Breast epithelium (tissue), 4 donors: ENCODE measurements around the gene ADRB2. TPM values are rescaled to one million over a fixed set of nuclear protein-coding genes. Genes with fewer than 3 reads are reported as not detected.

ENCODE experiments used
- DNase-seq, 2 donors: peaks; one replicate each; pipeline ENCODE4 v3.0.0-alpha.2; 2019; ENCODE audit warnings: low spot score in 2 of 2
- H3K27ac ChIP-seq, 2 donors: fragments of 200-600 bp; sonication (generic) in 1 of 2; one replicate each; pipeline ENCODE4 v1.5.1; 2016 to 2019; ENCODE audit warnings: mild to moderate bottlenecking in 1 of 2
- H3K27me3 ChIP-seq, 2 donors: fragments of 200-600 bp; sonication (generic) in 1 of 2; one replicate each; pipeline versions ENCODE4 v1.5.1 to v1.6.0; 2017 to 2019; ENCODE audit warnings: control low read depth in 1 of 2, mild to moderate bottlenecking in 1 of 2
- H3K36me3 ChIP-seq: fragments of 200-600 bp; one replicate; pipeline ENCODE4 v1.5.1; 2019
- H3K4me1 ChIP-seq, 2 donors: fragments of 200-600 bp; sonication (generic); one replicate each; pipeline ENCODE4 v1.5.1; 2016 to 2019; ENCODE audit warnings: control low read depth in 1 of 2
- H3K4me3 ChIP-seq, 3 donors: fragments of 200-600 bp; sonication (generic); 1 replicate in 2 of 3; 2 replicates in 1 of 3; pipeline ENCODE4 v1.5.1; 2016 to 2019; ENCODE audit warnings: mild to moderate bottlenecking in 3 of 3, moderate library complexity in 2 of 3
- H3K9me3 ChIP-seq, 2 donors: fragments of 200-600 bp; sonication (generic) in 1 of 2; one replicate each; pipeline ENCODE4 v1.5.1; 2016 to 2019; ENCODE audit warnings: control low read depth in 1 of 2
- POLR2A ChIP-seq: fragments of 450-650 bp; IDR thresholded peaks from one replicate; pipeline ENCODE4 v1.6.1; 2016; ENCODE audit warnings: antibody characterized with exemption, mild to moderate bottlenecking, moderate library complexity
- POLR2AphosphoS5 ChIP-seq, 3 donors: sonication (generic); formaldehyde crosslinking; IDR thresholded peaks; one replicate each; pipeline ENCODE4 v1.6.1; 2017; ENCODE audit warnings: antibody characterized with exemption in 3 of 3
- intact Hi-C: fragments of 100-400 bp; cut with DNase I; formaldehyde crosslinking; loops from one replicate; pipeline ENCODE4 v1.15.1; 2023; ENCODE audit warnings: low total_unique reads
- total RNA-seq, 3 donors: library from RNA; depleted of rRNA; stranded (reverse); fragments of >200 nt; gene quantifications; one replicate each; pipeline ENCODE4 v1.1.0, GENCODE V29; 2016
- TF ChIP-seq, protein P1 (sequence below), 3 donors: fragments of 450-650 bp; IDR thresholded peaks; one replicate each; pipeline ENCODE4 v1.5.1; 2016 to 2017; ENCODE audit warnings: antibody characterized with exemption in 3 of 3, mild to moderate bottlenecking in 3 of 3, moderate library complexity in 3 of 3

The ADRB2 gene
- total RNA-seq, 3 donors from 2014 or later: 9.5 to 41.3 (median 26.4) TPM

DNA sequence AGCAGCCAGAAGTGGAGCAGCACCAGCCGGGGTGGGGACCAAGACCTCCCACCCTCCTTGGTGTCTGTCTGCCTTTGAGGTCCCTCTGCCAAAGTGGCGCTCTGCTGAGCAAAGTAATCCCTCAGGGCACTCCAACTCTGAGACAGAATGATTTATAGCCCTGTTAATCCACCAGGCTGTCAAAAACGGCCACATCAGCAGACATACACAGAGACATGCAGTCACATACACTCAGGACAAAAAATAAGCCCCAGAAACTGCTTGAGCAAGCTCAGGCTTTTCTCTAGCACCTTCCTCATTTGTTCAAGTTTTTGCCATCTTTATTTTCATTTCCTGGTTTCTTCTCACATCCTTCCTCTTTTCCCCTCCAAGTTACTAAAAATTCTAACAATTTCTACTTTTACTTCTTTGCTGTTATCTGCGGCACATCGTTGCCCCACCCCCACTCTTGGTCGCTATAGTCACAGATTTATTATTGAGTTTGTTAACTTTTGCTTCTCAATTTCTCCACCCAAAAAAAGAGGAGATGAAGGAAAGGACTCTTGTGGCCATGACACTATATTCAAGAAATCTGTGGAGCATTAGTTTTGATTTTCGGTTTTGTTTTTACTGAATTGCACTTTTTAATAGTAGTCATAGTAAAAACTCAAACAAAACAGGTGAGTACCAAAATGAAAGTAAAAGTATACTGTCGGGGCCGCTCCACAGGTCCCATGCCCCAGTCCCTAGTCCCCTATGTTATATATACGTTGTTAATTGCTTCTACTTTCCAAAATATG is 17.4 kb upstream of the ADRB2 start:
- Histone ChIP-seq H3K27me3 (no peaks in the 10 kb centered on the region), H3K4me3 (peak overlapping the region; percentile 1 to 47 (median 35)), H3K9me3 (no peaks in the 10 kb centered on the region), H3K36me3 (no peaks in the 10 kb centered on the region), H3K4me1 (no peaks in the 10 kb centered on the region), H3K27ac (peak overlapping the region in 1 of 2 donors; percentile 34)
- intact Hi-C loops: no loop called here
- no peak for DNase-seq
- TF ChIP-seq POLR2AphosphoS5 (IDR thresholded peaks at IDR 0.05) (no peak), POLR2A (no peak)
- TF ChIP-seq, protein P1, sequence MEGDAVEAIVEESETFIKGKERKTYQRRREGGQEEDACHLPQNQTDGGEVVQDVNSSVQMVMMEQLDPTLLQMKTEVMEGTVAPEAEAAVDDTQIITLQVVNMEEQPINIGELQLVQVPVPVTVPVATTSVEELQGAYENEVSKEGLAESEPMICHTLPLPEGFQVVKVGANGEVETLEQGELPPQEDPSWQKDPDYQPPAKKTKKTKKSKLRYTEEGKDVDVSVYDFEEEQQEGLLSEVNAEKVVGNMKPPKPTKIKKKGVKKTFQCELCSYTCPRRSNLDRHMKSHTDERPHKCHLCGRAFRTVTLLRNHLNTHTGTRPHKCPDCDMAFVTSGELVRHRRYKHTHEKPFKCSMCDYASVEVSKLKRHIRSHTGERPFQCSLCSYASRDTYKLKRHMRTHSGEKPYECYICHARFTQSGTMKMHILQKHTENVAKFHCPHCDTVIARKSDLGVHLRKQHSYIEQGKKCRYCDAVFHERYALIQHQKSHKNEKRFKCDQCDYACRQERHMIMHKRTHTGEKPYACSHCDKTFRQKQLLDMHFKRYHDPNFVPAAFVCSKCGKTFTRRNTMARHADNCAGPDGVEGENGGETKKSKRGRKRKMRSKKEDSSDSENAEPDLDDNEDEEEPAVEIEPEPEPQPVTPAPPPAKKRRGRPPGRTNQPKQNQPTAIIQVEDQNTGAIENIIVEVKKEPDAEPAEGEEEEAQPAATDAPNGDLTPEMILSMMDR (IDR thresholded peaks at IDR 0.05): no peak

DNA sequence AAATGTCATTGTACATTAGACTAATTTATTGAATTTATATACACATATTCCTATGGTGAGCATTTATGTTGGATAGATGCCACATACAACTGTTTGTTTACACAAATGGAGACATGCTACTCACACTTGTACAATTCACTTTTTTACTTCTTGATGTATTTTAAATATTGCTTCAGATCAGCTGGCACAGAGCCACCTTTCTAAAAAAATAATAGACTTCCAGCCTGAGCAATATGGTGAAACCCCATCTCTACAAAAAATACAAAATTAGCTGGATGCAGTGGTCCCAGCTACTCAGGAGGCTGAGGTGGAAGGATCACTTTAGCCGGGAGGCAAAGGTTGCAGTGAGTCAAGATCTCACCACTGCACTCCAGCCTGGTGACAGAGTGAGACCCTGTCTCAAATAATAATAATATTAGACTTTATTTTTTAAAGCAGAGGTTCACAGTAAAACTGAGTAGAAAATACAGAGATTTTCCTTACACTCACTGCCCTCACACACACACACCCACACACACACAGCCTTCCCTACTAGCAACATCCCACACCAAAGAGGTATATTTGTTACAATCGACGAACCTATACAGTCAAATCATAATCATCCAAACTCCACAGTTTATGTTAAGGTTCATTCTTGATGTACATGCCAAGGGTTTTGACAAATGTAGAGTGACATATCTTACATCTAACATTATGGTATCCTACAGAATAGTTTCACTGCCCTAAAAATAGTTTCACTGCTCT is 16.5 kb upstream of the ADRB2 start:
- no peak for DNase-seq
- H3K27ac ChIP-seq: no peak overlapping the region
- intact Hi-C loops: no loop called here
- no peaks in the 10 kb centered on the region for H3K4me1 ChIP-seq
- no peaks in the 10 kb centered on the region for H3K9me3 ChIP-seq
- H3K4me3 ChIP-seq: peak overlapping the region in 2 of 3 donors; percentile 35 to 47
- H3K27me3 ChIP-seq: no peaks in the 10 kb centered on the region
- TF ChIP-seq, protein P1 (IDR thresholded peaks at IDR 0.05): no peak
- TF ChIP-seq POLR2A (no peak), POLR2AphosphoS5 (IDR thresholded peaks at IDR 0.05) (no peak)
- no peaks in the 10 kb centered on the region for H3K36me3 ChIP-seq

DNA sequence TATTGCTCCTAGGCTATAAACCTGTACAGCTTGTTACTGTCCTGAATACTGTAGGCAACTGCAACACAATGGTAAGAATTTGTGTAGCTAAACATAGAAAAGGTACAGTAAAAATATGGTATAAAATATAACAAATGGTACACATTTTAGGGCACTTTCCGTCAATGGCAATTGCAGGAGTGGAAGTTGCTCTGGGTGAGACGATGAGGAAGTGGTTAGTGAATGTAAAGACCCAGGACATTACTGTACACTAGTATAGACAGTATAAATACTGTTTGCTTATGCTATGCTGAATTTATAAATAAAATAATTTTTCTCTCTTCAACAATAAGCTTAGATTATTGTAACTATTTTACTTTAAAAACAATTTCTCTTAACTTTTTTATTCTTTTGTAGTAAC is 15.6 kb upstream of the ADRB2 start:
- no peak for DNase-seq
- Histone ChIP-seq H3K27ac (no peak overlapping the region), H3K4me1 (no peaks in the 10 kb centered on the region), H3K27me3 (no peaks in the 10 kb centered on the region), H3K36me3 (no peaks in the 10 kb centered on the region), H3K9me3 (no peaks in the 10 kb centered on the region), H3K4me3 (no peak overlapping the region)
- intact Hi-C loops: no loop called here
- no peak for TF ChIP-seq POLR2AphosphoS5 (IDR thresholded peaks at IDR 0.05)
- TF ChIP-seq POLR2A: no peak
- TF ChIP-seq, protein P1 (IDR thresholded peaks at IDR 0.05): no peak

DNA sequence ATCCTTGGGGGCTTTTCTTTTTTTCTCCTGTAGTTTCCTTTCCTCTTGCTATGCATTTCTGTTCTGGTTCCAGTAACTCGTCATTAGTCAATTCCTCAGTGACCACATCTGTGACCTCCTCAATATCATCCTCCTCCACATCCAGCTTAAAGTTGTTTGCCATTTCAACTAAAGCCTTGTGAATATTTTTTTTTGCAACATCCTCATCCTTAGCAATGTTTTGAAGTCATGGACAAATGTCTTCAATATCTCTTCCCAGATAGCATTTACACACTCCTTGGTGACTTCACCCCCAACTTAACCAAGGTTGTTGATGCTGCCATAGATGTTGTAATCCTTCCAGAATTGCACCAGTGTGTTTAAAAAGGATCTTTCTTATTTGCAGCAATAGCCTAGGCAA is 14.7 kb upstream of the ADRB2 start:
- intact Hi-C loops: no loop called here
- no peaks in the 10 kb centered on the region for H3K9me3 ChIP-seq
- no peaks in the 10 kb centered on the region for H3K4me1 ChIP-seq
- H3K4me3 ChIP-seq: no peak overlapping the region
- DNase-seq: no peak
- no peak overlapping the region for H3K27ac ChIP-seq
- no peak for TF ChIP-seq POLR2AphosphoS5 (IDR thresholded peaks at IDR 0.05)
- no peaks in the 10 kb centered on the region for H3K27me3 ChIP-seq
- H3K36me3 ChIP-seq: no peaks in the 10 kb centered on the region

DNA sequence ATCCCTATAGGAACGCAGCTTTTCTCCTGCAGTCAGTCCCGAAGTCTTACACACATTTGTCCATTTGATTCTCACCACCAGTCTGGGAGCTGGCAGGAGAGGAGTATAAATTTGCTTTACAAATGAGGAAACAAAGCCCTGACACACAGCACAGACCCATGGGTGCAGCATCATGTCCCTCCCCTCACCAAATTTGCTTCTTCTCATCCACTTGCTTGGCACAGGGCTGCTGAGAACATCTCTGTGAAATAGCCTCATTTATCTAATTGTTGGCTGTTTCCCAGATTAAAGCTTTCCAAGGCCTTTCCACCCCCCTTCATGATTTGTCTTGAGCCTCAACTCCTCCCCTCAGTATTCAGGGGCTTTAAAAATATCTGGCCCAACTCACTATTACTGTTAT is 11.3 kb upstream of the ADRB2 start:
- intact Hi-C loops: no loop called here
- DNase-seq: no peak
- Histone ChIP-seq H3K27ac (no peak overlapping the region), H3K9me3 (no peaks in the 10 kb centered on the region), H3K27me3 (no peaks in the 10 kb centered on the region), H3K4me1 (no peaks in the 10 kb centered on the region), H3K36me3 (no peaks in the 10 kb centered on the region), H3K4me3 (no peak overlapping the region)
- no peak for TF ChIP-seq POLR2A
- TF ChIP-seq, protein P1 (IDR thresholded peaks at IDR 0.05): no peak
- TF ChIP-seq POLR2AphosphoS5 (IDR thresholded peaks at IDR 0.05): no peak
